ENCODE results near the gene CDH22. TPM values are rescaled to one million over a fixed set of nuclear protein-coding genes. Genes with fewer than 3 reads are reported as not detected.

CDH22 gene
- total RNA-seq, 6 experiments from 2014 or later, result not detected

DNA sequence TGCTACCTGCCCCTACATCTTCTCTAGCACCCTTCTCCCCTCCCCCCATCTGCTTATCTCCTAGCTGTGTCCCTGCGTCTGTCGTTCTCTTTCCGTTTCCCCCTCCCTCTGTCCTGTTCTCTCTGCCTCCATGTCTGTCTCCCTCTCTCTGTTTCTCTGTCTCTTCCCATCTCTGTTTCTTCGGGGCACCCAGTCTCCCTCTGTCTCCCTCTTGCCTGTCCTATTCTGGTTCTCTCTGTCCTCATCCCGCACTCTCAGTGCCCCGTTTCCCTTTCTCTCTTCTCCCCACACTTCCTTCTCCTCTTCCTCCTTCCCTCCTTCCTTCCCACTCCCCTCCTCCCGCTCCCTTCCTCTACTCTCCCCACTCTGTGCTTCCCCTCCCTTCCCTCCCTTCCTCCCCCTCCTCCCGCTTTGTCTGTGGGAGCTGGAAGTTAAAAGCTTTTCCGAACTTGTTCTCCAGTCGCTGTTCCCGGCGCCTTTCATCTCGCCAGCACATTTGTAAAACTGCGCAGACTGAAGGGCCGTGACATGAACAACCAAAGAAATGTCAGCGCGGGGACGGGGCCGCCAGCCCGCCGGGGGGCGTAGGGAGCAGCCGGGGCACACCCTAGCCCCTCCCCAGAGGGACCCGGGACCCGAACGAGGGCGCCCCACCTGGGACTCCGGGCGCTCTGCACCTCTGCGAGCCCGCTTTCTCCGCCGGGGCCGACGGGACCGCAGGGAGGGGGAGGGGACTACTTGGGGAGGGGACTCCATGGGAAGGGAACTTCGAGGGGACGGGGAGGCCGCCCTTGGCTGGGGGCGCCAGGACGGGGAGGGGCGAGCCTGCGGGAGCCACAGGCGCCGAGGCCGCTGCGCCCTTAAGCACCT, 4.0 kb upstream of the CDH22 start:
- DNase-seq, result no peak
- Histone ChIP-seq H3K27ac (no peak overlapping the region), H3K4me1 (peaks cover 0 to 22% (median 3%) of the 10 kb centered on the region in 4 donors), H3K27me3 (peaks cover 8 to 28% of the 10 kb centered on the region in 2 donors), H3K9me3 (no peaks in the 10 kb centered on the region), H3K4me3 (no peak overlapping the region), H3K36me3 (no peaks in the 10 kb centered on the region)
- intact Hi-C loops (cut with DNase I), result no loop called here
- no peak for ATAC-seq
- TF ChIP-seq CTCF (IDR thresholded peaks at IDR 0.05), result no peak
- no peak for TF ChIP-seq POLR2A (IDR thresholded peaks at IDR 0.05)
- whole genome bisulfite sequencing (ENCODE audit: insufficient coverage, low coverage, low lambda C conversion rate, missing lambda C conversion rate), result 2% methylated on average over 34 of the region's 47 CpGs

GRCh38 chr20:46311719-46312074, 3.4 kb upstream of the CDH22 start:
- DNase-seq (no peak), ATAC-seq (no peak)
- H3K9me3 ChIP-seq, result no peaks in the 10 kb centered on the region
- H3K36me3 ChIP-seq, result no peaks in the 10 kb centered on the region
- H3K27me3 ChIP-seq, result peaks cover 8 to 31% of the 10 kb centered on the region in 2 donors
- 3% methylated on average over 5 of the region's 5 CpGs for WGBS (ENCODE audit: insufficient coverage, low coverage, low lambda C conversion rate, missing lambda C conversion rate)
- H3K4me1 ChIP-seq, result peaks cover 0 to 25% (median 4%) of the 10 kb centered on the region in 4 donors
- no peak for TF ChIP-seq CTCF (IDR thresholded peaks at IDR 0.05)
- TF ChIP-seq POLR2A (IDR thresholded peaks at IDR 0.05), result no peak
- no peak overlapping the region for H3K27ac ChIP-seq
- intact Hi-C loops (cut with DNase I), result no loop called here
- no peak overlapping the region for H3K4me3 ChIP-seq

DNA sequence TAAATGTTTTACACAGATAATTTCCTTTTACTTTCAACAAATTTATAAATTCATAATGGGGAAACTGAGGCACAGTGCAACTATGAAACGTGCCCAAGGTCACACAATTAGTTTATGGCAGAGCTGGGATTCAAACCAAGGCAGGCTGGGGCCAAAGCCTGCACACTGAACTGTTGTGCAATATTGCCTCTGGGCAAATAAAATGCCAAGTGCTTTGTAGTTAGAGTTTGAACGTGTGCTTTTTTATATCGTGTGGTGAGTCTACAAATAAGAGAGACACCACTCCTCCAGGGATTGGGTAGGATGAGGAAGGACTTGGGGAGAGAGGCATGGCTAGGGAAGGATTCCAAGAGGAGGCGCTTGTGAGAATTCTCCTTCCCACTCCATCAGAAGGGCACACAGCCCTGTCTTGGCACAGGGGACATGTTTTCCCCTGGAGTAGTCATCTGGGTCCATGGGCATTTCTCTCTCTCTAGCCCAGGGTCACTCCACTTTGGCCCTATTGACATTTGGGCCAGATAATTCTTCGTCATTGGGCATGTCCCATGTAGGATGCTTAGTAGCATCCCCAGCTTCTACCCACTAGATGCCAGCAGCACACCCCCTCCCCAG, 2.8 kb upstream of the CDH22 start:
- 6% methylated on average over 5 of the region's 5 CpGs for WGBS (ENCODE audit: insufficient coverage, low coverage, low lambda C conversion rate, missing lambda C conversion rate)
- TF ChIP-seq POLR2A (IDR thresholded peaks at IDR 0.05), result no peak
- no peak for TF ChIP-seq CTCF (IDR thresholded peaks at IDR 0.05)
- peaks cover 8 to 31% of the 10 kb centered on the region in 2 donors for H3K27me3 ChIP-seq

DNA sequence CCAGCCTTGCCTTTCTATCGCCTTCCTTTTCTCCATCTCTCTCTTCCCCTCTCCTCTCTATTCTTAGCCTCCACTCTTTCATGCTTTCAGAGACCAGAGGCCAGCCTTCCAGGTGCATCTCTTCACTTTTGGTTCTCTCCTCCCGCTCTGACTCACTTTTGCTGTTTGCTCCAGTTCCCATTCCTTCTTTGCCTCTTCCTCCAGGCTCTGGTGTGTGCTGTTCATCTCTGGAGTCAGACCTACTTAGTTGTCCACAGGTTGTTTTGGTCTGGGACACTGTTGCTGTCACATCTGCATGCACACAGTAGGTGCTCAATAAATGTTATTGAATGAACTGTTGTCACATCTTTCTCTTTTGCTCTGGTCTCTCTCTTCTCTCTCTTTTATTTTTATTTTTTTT, 1.6 kb upstream of the CDH22 start:
- 52% methylated on average over 2 of the region's 2 CpGs for WGBS (ENCODE audit: insufficient coverage, low coverage, low lambda C conversion rate, missing lambda C conversion rate)
- Histone ChIP-seq H3K4me3 (no peak overlapping the region), H3K9me3 (no peaks in the 10 kb centered on the region), H3K36me3 (no peaks in the 10 kb centered on the region), H3K27ac (no peak overlapping the region), H3K4me1 (peaks cover 0 to 25% (median 4%) of the 10 kb centered on the region in 4 donors), H3K27me3 (peaks cover 8 to 31% of the 10 kb centered on the region in 2 donors)
- ATAC-seq (no peak), DNase-seq (no peak)
- TF ChIP-seq POLR2A (IDR thresholded peaks at IDR 0.05) (no peak), CTCF (IDR thresholded peaks at IDR 0.05) (no peak)
- intact Hi-C loops (cut with DNase I), result loop anchor here in 1 of 2 donors (10.0 kb wide), 1 partner anchor 45 kb away; no protein-coding TSS in a partner anchor

More for the DNA sequence above, 2.8 kb upstream of the CDH22 start:
- H3K4me1 ChIP-seq, result peaks cover 0 to 25% (median 4%) of the 10 kb centered on the region in 4 donors
- DNase-seq, result no peak
- ATAC-seq, result peak; percentile 47 to 79 (median 73)
- intact Hi-C loops (cut with DNase I), result no loop called here
- no peaks in the 10 kb centered on the region for H3K36me3 ChIP-seq
- H3K9me3 ChIP-seq, result no peaks in the 10 kb centered on the region
- no peak overlapping the region for H3K4me3 ChIP-seq
- no peak overlapping the region for H3K27ac ChIP-seq

Measured in right lobe of liver (tissue), 6 donors.